Measurements from ENCODE around the gene INKA2.

DNA sequence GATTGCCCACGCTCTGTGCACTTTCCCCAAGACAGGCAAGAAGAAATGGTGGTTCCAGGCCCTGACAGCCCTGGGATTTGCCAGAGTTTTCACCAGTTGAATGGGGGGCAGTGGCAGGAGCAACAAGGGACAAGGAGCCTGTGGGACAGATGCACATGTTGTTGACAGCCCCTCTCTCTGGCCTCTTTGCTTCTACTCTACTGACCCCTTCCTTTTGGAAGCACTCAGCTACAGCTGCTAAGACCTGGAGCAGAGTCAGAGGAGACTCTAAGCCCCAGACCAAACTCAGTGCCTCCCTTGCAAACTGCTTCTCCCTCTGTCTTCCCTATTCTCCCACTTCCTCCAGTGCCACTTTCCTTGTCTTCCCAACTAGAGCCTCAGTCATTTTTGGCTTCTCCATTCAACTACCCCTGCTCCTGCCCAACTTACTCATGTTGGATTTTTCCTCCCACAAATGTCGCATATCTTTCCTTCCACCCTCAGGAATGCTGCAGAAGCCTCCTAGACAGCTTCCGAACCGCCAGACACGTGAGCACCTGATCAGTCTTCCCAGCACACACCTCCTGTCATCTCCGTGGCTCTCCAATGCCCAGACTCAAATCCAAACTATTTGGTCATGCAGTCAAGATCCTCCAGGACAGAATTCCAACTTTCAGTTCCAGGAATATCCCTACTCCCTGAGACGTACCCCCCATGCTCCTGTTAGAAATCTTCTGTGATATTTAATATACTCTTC is 9.1 kb downstream of the INKA2 start:
- TF ChIP-seq POLR2A (IDR thresholded peaks at IDR 0.05): no peak
- TF ChIP-seq, protein P1, sequence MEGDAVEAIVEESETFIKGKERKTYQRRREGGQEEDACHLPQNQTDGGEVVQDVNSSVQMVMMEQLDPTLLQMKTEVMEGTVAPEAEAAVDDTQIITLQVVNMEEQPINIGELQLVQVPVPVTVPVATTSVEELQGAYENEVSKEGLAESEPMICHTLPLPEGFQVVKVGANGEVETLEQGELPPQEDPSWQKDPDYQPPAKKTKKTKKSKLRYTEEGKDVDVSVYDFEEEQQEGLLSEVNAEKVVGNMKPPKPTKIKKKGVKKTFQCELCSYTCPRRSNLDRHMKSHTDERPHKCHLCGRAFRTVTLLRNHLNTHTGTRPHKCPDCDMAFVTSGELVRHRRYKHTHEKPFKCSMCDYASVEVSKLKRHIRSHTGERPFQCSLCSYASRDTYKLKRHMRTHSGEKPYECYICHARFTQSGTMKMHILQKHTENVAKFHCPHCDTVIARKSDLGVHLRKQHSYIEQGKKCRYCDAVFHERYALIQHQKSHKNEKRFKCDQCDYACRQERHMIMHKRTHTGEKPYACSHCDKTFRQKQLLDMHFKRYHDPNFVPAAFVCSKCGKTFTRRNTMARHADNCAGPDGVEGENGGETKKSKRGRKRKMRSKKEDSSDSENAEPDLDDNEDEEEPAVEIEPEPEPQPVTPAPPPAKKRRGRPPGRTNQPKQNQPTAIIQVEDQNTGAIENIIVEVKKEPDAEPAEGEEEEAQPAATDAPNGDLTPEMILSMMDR (IDR thresholded peaks at IDR 0.05): no peak

Measured in body of pancreas (tissue), 4 donors.